Vagina (tissue), 2 donors: ENCODE data around the gene PRSS22. TPM values are rescaled to one million over a fixed set of nuclear protein-coding genes. Genes with fewer than 3 reads are reported as not detected.

ENCODE experiments used
- DNase-seq, 2 donors: peaks; one replicate each; pipeline ENCODE4 v3.0.0-alpha.2; 2017; ENCODE audit errors: extremely low spot score in 2 of 2
- H3K27ac ChIP-seq: fragments of 200-600 bp; sonication (generic); one replicate; pipeline ENCODE4 v1.5.1; 2019
- H3K27me3 ChIP-seq: fragments of 200-600 bp; sonication (generic); one replicate; pipeline ENCODE4 v1.5.1; 2019
- H3K36me3 ChIP-seq, 2 donors: fragments of 200-600 bp; sonication (generic); one replicate each; pipeline ENCODE4 v1.5.1; 2017 to 2019
- H3K4me1 ChIP-seq: fragments of 200-600 bp; sonication (generic); one replicate; pipeline ENCODE4 v1.5.1; 2019
- H3K4me3 ChIP-seq, 2 donors: fragments of 200-600 bp; sonication (generic); 1 replicate in 1 of 2; 2 replicates in 1 of 2; pipeline ENCODE4 v1.5.1; 2016 to 2019
- H3K9me3 ChIP-seq: fragments of 200-600 bp; sonication (generic); one replicate; pipeline ENCODE4 v1.5.1; 2019
- CTCF ChIP-seq, 3 experiments: fragments of 450-650 bp in 2 of 3; fragments of 200-600 bp in 1 of 3; sonication (generic) in 1 of 3; IDR thresholded peaks; one replicate each; pipeline ENCODE4 v1.5.1; 2017 to 2019; ENCODE audit warnings: antibody characterized with exemption in 3 of 3, mild to moderate bottlenecking in 2 of 3, moderate library complexity in 2 of 3
- POLR2A ChIP-seq, 2 donors: fragments of 450-650 bp; IDR thresholded peaks; one replicate each; pipeline ENCODE4 v1.6.1; 2017; ENCODE audit warnings: antibody characterized with exemption in 2 of 2, mild to moderate bottlenecking in 2 of 2, moderate library complexity in 2 of 2
- POLR2AphosphoS5 ChIP-seq, 2 donors: sonication (generic); formaldehyde crosslinking; IDR thresholded peaks; one replicate each; pipeline ENCODE4 v1.9.0; 2017; ENCODE audit warnings: antibody characterized with exemption in 2 of 2, mild to moderate bottlenecking in 2 of 2, low read depth in 1 of 2; ENCODE audit not compliant: insufficient read depth in 1 of 2
- intact Hi-C: fragments of 100-400 bp; cut with DNase I; formaldehyde crosslinking; loops from one replicate; pipeline ENCODE4 v1.15.1; 2023
- total RNA-seq: library from RNA; depleted of rRNA; stranded (reverse); fragments of >200 nt; gene quantifications from one replicate; pipeline ENCODE4 v1.2.3, GENCODE V29; 2016

PRSS22 gene
- total RNA-seq, 1 donor from 2014 or later: 38.8 TPM

GRCh38 chr16:2845116-2845515 is 12.9 kb downstream of the PRSS22 start:
- no peak overlapping the region for H3K27ac ChIP-seq
- H3K9me3 ChIP-seq: no peaks in the 10 kb centered on the region
- peaks cover 15% of the 10 kb centered on the region for H3K4me1 ChIP-seq
- H3K4me3 ChIP-seq: no peak overlapping the region
- DNase-seq: no peak
- intact Hi-C loops: no loop called here
- TF ChIP-seq POLR2A (IDR thresholded peaks at IDR 0.05) (no peak), CTCF (IDR thresholded peaks at IDR 0.05) (no peak), POLR2AphosphoS5 (IDR thresholded peaks at IDR 0.05; ENCODE audit: insufficient read depth in 1 of 2, low read depth in 1 of 2) (no peak)
- H3K27me3 ChIP-seq: no peaks in the 10 kb centered on the region
- H3K36me3 ChIP-seq: no peaks in the 10 kb centered on the region

GRCh38 chr16:2843526-2843925 is 14.4 kb downstream of the PRSS22 start:
- peaks cover 15% of the 10 kb centered on the region for H3K4me1 ChIP-seq
- no peak for DNase-seq
- TF ChIP-seq POLR2AphosphoS5 (IDR thresholded peaks at IDR 0.05; ENCODE audit: insufficient read depth in 1 of 2, low read depth in 1 of 2) (no peak), POLR2A (IDR thresholded peaks at IDR 0.05) (no peak), CTCF (IDR thresholded peaks at IDR 0.05) (no peak)
- no peaks in the 10 kb centered on the region for H3K27me3 ChIP-seq
- intact Hi-C loops: no loop called here
- H3K27ac ChIP-seq: no peak overlapping the region
- no peak overlapping the region for H3K4me3 ChIP-seq
- no peaks in the 10 kb centered on the region for H3K9me3 ChIP-seq
- H3K36me3 ChIP-seq: no peaks in the 10 kb centered on the region

GRCh38 chr16:2842340-2843000 is 15.5 kb downstream of the PRSS22 start:
- TF ChIP-seq CTCF (IDR thresholded peaks at IDR 0.05) (peak in 1 of 3 experiments; percentile 43), POLR2A (IDR thresholded peaks at IDR 0.05) (no peak)
- H3K9me3 ChIP-seq: no peaks in the 10 kb centered on the region
- no peaks in the 10 kb centered on the region for H3K27me3 ChIP-seq
- H3K4me1 ChIP-seq: peaks cover 15% of the 10 kb centered on the region
- intact Hi-C loops: no loop called here
- DNase-seq: no peak
- H3K4me3 ChIP-seq: peak overlapping the region; percentile 2 to 19
- H3K36me3 ChIP-seq: no peaks in the 10 kb centered on the region
- no peak overlapping the region for H3K27ac ChIP-seq

- no peak overlapping the region for H3K27ac ChIP-seq
- H3K27me3 ChIP-seq: no peaks in the 10 kb centered on the region
- peak overlapping the region in 1 of 2 donors; percentile 2 for H3K4me3 ChIP-seq
- intact Hi-C loops: no loop called here
- H3K36me3 ChIP-seq: no peaks in the 10 kb centered on the region
- DNase-seq: no peak
- H3K4me1 ChIP-seq: peaks cover 15% of the 10 kb centered on the region
- H3K9me3 ChIP-seq: no peaks in the 10 kb centered on the region
- TF ChIP-seq CTCF (IDR thresholded peaks at IDR 0.05): no peak
- TF ChIP-seq POLR2A (IDR thresholded peaks at IDR 0.05): no peak
- TF ChIP-seq POLR2AphosphoS5 (IDR thresholded peaks at IDR 0.05; ENCODE audit: insufficient read depth in 1 of 2, low read depth in 1 of 2): no peak
Measured at GRCh38 chr16:2841606-2842339, 16.2 kb downstream of the PRSS22 start.

- H3K27ac ChIP-seq: no peak overlapping the region
- H3K4me3 ChIP-seq: no peak overlapping the region
- DNase-seq: no peak
- no peak for TF ChIP-seq POLR2A (IDR thresholded peaks at IDR 0.05)
- TF ChIP-seq CTCF (IDR thresholded peaks at IDR 0.05): no peak
- TF ChIP-seq POLR2AphosphoS5 (IDR thresholded peaks at IDR 0.05; ENCODE audit: insufficient read depth in 1 of 2, low read depth in 1 of 2): no peak
- no peaks in the 10 kb centered on the region for H3K36me3 ChIP-seq
- H3K4me1 ChIP-seq: peaks cover 15% of the 10 kb centered on the region
- no peaks in the 10 kb centered on the region for H3K9me3 ChIP-seq
- H3K27me3 ChIP-seq: no peaks in the 10 kb centered on the region
- intact Hi-C loops: no loop called here
Measured at GRCh38 chr16:2840914-2841313, 17.1 kb downstream of the PRSS22 start.
